Hepatic stellate cell (primary cell): ENCODE results near the gene SRCIN1.
"Not testable (repeated sequence)": the region's sequence is repeated elsewhere in the genome, so short reads cannot be mapped to it uniquely, and the experiment has no call there.

Experiments
- DNase-seq: peaks from one replicate; pipeline ENCODE4 v3.0.0; 2011; ENCODE audit warnings: low spot score

Gene SRCIN1

GRCh38 chr17:38507921-38508569 is 97.7 kb downstream of the SRCIN1 start:
- no peak for DNase-seq

DNA sequence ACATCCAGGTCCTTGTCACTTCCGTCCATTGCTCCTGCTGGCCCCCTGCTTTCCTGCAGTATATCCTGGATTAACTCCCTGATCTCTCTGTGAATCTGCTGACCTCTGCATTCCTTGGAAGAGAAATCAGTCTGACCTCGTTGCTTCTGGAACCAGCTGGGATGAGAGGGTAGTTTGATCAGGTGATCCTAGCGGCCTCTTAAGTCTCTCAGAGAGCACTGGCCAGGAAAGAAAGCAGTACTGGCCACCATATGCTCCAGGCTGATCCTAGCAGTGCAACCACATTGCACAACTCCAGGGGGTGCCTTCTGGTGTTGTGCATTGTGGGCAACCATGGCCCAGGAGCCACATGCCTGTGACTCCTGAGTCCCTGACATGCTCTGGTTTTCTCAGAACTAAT is 98.3 kb downstream of the SRCIN1 start:
- no peak for DNase-seq

DNA sequence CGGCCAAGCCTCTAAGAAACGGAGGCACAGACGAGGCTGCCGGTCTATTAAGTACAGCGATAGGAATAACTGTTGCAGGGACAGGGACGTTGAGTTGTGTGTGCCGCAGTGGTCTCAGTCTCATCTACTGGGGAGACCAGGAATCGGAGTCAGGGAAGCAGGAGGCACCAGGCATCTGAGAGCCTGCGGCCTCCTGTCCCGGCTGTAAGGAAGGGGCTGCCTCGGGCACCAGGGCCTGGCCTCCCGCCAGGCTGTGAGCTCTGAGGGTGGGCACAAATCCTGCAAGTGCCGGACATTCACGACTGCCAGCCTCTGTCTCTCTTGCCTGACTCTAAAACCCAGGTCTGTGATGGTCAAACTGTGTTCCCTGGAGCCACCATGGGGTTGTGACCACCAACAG is 101.5 kb downstream of the SRCIN1 start:
- no peak for DNase-seq

DNA sequence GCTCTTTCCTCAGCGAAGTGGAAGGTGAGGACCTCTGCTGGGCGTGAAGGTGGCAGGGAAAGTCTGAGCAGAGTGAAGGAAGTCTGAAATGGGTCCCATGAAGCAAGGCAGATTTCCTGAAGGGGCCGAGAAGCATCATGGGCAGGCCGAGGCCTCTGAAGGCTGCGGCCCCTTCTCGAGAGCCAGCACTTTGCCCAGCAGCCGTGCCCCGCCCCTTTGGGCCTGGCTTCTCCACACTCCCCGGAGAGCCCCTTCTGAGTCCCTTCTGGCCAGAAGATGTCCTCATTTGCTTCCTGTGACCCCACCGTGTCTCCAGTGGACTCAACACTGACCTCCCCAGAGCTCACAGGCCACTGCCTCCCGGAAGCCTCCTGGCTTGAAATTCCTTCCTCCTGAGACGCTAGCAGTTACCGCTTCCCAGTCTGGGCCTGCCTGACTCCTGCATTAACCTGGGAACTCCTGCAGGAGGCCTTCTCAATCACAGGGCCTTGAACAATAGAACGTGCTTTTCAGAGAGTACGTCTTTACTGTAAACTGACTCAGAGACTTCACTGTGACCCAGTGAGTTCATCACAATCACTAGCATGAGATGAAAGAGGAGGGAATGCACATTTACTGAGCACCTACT is 102.4 kb downstream of the SRCIN1 start:
- not testable (repeated sequence) for DNase-seq

GRCh38 chr17:38501718-38502117 is 104.0 kb downstream of the SRCIN1 start:
- not testable (repeated sequence) for DNase-seq

DNA sequence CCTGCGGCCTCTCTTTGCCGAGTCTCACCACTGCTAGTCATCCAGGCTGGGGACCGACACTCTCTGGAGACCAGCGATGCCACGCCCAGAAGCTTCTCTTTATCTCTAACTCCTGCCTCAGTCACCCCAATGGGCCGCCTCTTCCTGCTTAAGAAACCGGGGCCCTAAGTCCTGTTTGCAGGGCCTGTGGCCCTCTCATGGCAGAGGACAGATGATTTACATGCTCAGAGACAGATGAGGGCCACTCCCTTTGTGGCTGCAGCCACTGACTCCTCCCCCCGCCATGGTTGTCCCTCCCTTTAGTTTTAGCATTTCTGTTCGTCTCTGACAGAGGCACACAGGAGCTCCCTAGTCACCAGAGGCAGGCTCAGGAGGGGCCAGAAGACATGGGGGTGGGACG is 106.5 kb downstream of the SRCIN1 start:
- not testable (repeated sequence) for DNase-seq

DNA sequence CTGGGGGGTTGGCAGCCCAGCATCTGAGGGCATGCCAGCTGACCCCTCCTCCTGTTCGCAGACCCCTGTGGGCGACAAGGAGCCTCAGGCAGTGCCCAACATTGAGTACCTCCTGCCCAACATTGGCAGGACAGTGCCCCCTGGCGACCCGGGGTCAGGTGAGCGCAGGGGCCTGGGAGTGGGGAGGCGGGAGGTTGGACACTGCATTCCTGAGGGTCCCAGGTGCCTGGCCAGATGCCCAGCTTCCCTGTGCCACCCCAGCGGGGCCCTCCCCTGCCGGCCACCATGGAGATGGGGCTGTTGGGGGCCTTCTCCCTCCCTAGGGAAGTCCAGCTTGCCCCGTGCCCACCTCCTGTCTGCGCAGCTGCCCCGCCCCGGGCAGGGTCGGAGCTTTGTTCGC is 107.4 kb downstream of the SRCIN1 start:
- no peak for DNase-seq

DNA sequence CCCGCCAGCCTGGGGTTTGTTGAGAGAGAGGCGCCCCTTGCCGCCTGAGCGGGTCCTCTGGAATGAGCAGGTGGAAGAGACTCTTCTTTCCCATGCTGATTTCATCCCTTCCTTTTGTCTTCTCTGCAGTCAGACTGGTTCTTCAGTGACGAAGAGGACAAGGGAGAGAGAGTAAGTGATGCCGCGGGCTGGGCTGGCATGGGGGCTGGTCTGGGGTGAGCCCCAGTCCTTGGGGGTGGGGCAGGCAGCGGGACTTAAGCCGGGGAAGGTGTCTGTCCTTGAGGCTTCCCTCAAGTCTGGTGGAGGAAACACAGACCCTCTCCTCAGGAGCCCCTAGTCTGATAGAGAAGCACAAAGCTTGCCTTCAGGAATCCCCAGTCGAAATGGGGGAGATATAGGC is 108.1 kb downstream of the SRCIN1 start:
- DNase-seq, result not testable (repeated sequence)

GRCh38 chr17:38494152-38494551 is 111.6 kb downstream of the SRCIN1 start:
- DNase-seq, result not testable (repeated sequence)

- peak; percentile 55 for DNase-seq
These were observed 113.4 kb downstream of the SRCIN1 start for GRCh38 chr17:38492067-38493040.

GRCh38 chr17:38491346-38492066 is 114.2 kb downstream of the SRCIN1 start:
- DNase-seq, result not testable (repeated sequence)

- not testable (repeated sequence) for DNase-seq
These were observed 116.0 kb downstream of the SRCIN1 start for GRCh38 chr17:38489774-38490173.

GRCh38 chr17:38485681-38486298 is 120.0 kb downstream of the SRCIN1 start:
- not testable (repeated sequence) for DNase-seq

DNA sequence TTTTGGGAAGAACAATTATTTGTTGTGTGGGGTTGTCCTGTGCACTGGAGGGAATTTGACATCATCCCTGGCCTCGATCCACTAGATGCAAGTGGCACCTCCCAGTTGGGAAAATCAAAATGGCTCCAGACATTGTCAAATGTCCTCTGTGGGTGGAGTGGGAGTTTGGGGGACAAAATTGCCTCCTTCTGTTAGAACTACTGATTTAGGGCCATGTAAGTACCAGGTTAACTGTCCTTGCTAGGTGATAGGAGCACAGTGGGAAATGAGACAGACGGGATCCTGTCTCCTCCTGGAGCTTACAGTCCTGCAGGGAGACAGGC is 120.6 kb downstream of the SRCIN1 start:
- no peak for DNase-seq

GRCh38 chr17:38484242-38485145 is 121.3 kb downstream of the SRCIN1 start:
- peak; percentile 54 for DNase-seq

DNA sequence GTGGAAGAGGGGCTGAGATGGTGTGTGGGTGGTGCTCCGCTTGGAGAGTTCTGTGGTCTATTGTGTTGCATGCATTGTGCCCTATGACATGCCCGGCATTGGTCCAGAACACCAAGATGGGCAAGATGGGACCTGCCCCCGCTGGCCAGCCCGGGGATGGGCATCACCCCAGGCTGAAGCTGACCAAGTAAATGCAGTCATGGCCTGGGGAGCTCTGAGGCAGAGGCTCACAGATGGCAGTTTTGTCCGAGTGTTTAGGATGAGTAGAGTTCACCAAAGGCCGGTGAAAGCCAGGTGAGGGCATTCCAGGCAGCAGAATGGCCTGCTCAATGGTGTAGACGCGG is 123.1 kb downstream of the SRCIN1 start:
- DNase-seq, result not testable (repeated sequence)

GRCh38 chr17:38482039-38482699 is 123.6 kb downstream of the SRCIN1 start:
- not testable (repeated sequence) for DNase-seq
